BJ (cell line): ENCODE results near the gene TRNAU1AP. TPM values are rescaled to one million over a fixed set of nuclear protein-coding genes. Genes with fewer than 3 reads are reported as not detected.
"Not testable (repeated sequence)": the region's sequence is repeated elsewhere in the genome, so short reads cannot be mapped to it uniquely, and the experiment has no call there.

Experiments
- CTCF ChIA-PET: fragments of 350-600 bp; formaldehyde crosslinking; extraction: SDS; loops from one replicate; lab custom pipeline; 2021; ENCODE audit warnings: antibody characterized with exemption, inconsistent platforms; lab: Yijun Ruan, JAX
- POLR2A ChIA-PET: fragments of 300-600 bp; sonication (Branson Sonifier 250); formaldehyde crosslinking; extraction: SDS; loops from one replicate; lab custom pipeline; 2021; ENCODE audit warnings: antibody characterized with exemption; lab: Charles Lee
- DNase-seq: peaks from one replicate; pipeline ENCODE4 v3.0.0-alpha.2; 2011; ENCODE audit warnings: low read depth
- H3K27me3 ChIP-seq: 2 replicates; pipeline ENCODE4 v1.6.0; 2011; ENCODE audit warnings: low read length; ENCODE audit not compliant: control insufficient read depth, insufficient read depth
- H3K36me3 ChIP-seq: 2 replicates; pipeline ENCODE4 v1.5.1; 2011; ENCODE audit warnings: low read length; ENCODE audit not compliant: control insufficient read depth, insufficient read depth
- H3K4me3 ChIP-seq: 2 replicates; pipeline ENCODE4 v1.5.1; 2011; ENCODE audit warnings: low read depth, mild to moderate bottlenecking, control low read depth, low read length
- CTCF ChIP-seq: IDR thresholded peaks from 2 replicates; pipeline ENCODE4 v1.5.1; 2011; ENCODE audit warnings: low read depth, mild to moderate bottlenecking, control low read depth, inconsistent platforms, low read length, moderate library complexity; ENCODE audit not compliant: insufficient read depth
- polyA plus RNA-seq: library from polyadenylated mRNA; depleted of rRNA; stranded (reverse); fragments of >200 nt; gene quantifications from 2 replicates; pipeline ENCODE4 v1.2.3, GENCODE V29; 2011

Gene TRNAU1AP
- polyA plus RNA-seq, 1 experiment = 26.6 TPM

- POLR2A ChIA-PET = no interaction called here
- CTCF ChIA-PET = interaction anchor here (0.6 to 1.7 kb wide), 2 partner anchors 8 to 92 kb away, joined by 3 to 9 read pairs; no protein-coding TSS in a partner anchor
- DNase-seq = no peak
- H3K4me3 ChIP-seq = no peak overlapping the region
- no peak for TF ChIP-seq CTCF
- peaks cover 20% of the 10 kb centered on the region for H3K36me3 ChIP-seq
- no peaks in the 10 kb centered on the region for H3K27me3 ChIP-seq
Observed at GRCh38 chr1:28510273-28510969, 42.5 kb upstream of the TRNAU1AP start.

- Histone ChIP-seq H3K36me3 (peaks cover 20% of the 10 kb centered on the region), H3K27me3 (no peaks in the 10 kb centered on the region), H3K4me3 (no peak overlapping the region)
- ChIA-PET POLR2A (interaction anchor here (0.6 kb wide), 1 partner anchor 202 kb away, joined by 5 read pairs; no protein-coding TSS in a partner anchor), CTCF (no interaction called here)
- TF ChIP-seq CTCF = no peak
- DNase-seq = no peak
Observed at GRCh38 chr1:28510970-28511440, 41.9 kb upstream of the TRNAU1AP start.

- no peak for DNase-seq
- POLR2A ChIA-PET = interaction anchor here (0.6 to 1.0 kb wide), 5 partner anchors 91 to 987 kb away, joined by 3 to 4 read pairs (median 3); no protein-coding TSS in a partner anchor
- CTCF ChIA-PET = interaction anchor here (0.6 to 1.1 kb wide), 3 partner anchors 152 to 365 kb away, joined by 3 to 5 read pairs (median 3); no protein-coding TSS in a partner anchor
- Histone ChIP-seq H3K27me3 (no peaks in the 10 kb centered on the region), H3K4me3 (no peak overlapping the region), H3K36me3 (peaks cover 20% of the 10 kb centered on the region)
- TF ChIP-seq CTCF = no peak
Observed at GRCh38 chr1:28512058-28512611, 40.8 kb upstream of the TRNAU1AP start.

GRCh38 chr1:28514445-28514933 is 38.4 kb upstream of the TRNAU1AP start:
- DNase-seq, H3K27me3 ChIP-seq, H3K4me3 ChIP-seq: not testable (repeated sequence)
- ChIA-PET CTCF (interaction anchor here (2.1 kb wide), 1 partner anchor 88 kb away, joined by 10 read pairs; no protein-coding TSS in a partner anchor), POLR2A (interaction anchor here (0.7 kb wide), 1 partner anchor 89 kb away, joined by 3 read pairs; no protein-coding TSS in a partner anchor)
- peaks cover 15% of the 10 kb centered on the region for H3K36me3 ChIP-seq

DNA sequence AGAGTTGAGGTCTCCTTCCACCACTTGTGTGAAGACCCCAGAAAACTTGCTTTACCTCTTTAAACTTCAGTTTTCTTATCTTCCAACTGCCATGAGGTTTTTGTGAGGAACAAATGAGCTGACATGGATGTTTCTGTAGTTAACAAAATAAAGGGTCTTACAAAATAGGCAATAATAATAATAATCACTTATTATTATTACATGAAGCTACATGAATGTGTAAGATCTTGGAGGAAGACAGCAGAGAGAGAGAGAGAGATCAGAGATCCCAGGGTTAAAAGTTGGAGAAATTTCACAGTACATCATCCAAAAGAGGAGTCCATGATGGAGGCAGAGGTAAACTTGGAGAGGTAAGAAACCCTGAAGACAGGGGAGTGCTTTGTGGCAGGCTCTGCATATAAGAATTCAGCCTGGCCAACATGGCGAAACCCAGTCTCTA is 36.3 kb upstream of the TRNAU1AP start:
- H3K4me3 ChIP-seq = no peak overlapping the region
- H3K36me3 ChIP-seq = no peaks in the 10 kb centered on the region; the same call in 1 of the 2 replicates
- DNase-seq = no peak
- ChIA-PET CTCF (interaction anchor here (0.7 to 2.1 kb wide), 9 partner anchors 15 to 484 kb away, joined by 3 to 10 read pairs (median 4); partner anchors contain the start of gene MED18), POLR2A (interaction anchor here (0.6 to 0.7 kb wide), 5 partner anchors 43 to 269 kb away, joined by 3 to 17 read pairs (median 10); no protein-coding TSS in a partner anchor)
- TF ChIP-seq CTCF = no peak
- no peaks in the 10 kb centered on the region for H3K27me3 ChIP-seq
